ENCODE results near the gene ZMIZ1.

Gene ZMIZ1

DNA sequence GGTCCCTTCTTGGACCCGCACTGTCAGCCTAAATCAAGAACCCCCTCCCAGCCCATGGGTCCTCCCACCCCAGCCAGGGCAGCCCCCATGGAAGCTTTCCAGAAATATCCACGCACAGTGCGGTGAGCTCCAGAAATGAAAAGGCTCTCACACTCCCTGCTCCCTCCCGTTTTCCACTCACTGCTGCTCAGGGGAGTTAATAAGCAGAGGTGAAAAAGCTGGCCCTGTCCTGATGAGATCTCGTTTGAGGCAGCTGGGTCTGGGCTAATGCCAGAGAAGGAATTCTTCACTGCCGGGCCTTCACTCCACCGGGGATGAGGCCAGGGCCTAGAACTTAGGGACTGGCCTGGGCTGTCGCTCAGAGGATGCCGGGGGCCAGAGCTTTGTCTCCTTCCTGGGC is 102.2 kb downstream of the ZMIZ1 start:
- no peak for DNase-seq (ENCODE audit: low read depth in 2 of 2)

DNA sequence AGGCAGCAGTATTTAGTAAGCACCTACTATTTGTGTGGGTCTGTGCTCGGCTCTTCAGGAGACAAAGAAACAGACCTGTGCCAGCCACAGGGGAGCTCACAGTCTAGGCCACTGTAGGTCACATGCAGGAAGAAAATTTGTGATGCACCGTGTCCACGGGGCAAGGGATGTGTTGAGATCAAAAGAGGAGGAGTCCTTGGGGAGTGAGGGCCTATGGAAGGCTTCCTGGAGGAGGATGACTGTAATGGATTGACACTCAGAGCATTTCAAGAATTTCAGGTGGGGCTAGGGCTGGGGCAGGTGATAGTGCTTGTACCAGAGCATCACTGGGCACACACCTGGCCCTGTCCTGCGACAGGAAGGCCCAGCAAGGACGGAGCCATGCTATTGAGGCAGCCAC is 102.7 kb downstream of the ZMIZ1 start:
- DNase-seq (ENCODE audit: low read depth in 2 of 2), result no peak

DNA sequence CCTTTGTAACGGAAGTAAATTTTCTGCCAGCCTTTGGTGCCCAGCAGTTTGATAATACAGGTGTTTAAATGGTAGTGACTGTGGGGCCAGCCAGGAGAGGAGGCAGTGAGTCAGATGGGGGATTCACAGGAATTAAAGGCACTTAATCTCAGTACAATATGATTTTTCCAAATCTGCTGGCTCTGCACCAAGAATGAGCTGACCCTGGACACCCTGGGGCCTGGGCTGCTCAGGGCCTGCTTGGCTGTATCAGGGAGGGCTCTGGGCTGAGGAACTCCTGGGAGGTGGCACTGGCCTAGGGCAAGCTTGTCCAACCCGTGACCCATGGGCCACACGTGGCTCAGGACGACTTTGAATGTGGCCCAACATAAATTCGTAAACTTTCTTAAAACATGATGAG is 104.1 kb downstream of the ZMIZ1 start:
- DNase-seq (ENCODE audit: low read depth in 2 of 2), result no peak

DNA sequence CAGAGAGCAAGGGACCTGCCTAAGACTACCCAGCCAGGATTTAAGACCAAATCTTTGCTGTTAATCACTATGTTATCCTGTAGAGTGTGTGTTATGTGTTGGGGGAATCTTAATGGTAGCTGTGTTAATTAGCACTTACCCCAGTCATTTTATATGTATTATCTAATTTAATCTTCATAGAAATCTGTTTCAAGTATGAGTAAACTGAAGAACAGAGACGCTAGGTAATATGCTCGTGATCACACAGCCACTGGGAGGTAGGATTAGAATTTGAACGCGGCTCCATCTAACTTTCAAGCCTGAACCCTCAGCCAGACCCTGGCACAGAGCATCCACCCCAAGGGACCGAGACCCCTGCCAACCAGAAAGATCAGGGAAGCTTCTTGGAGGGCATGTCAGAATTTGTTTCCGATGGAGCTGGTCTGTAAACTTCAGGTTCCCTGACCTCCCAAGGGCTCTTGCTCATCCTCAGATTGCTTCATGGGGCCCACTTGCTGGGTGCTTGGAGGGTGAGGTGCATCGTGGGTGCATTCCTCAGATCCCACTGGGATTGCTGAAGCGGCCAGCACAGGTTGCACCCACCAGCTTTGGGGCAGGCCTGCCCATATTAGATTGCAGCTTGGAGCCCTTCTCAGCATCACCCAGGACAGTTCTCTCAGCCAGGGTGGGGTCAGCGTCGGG is 105.0 kb downstream of the ZMIZ1 start:
- DNase-seq (ENCODE audit: low read depth in 2 of 2), result no peak

DNA sequence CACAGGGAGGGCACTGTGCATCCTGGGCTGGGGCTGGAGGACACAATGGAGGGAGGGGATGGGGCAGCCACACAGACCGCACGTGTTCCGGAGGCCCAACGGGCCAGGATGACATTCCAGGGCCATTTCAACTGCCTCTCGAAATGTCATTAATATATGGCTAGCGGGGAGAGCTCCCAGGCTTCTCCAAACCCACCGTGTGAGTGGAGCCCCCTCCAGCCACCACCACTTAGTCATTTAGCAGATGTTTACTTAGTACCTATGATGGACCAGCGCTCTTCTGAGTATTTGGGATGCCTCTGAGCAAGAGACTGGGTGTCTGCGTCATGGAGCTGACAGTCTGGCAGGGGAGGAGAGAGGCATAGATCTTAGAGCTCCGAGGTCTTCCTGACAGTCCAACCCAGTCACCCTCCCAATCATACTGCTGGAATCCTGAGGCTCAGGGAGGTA is 107.3 kb downstream of the ZMIZ1 start:
- no peak for DNase-seq (ENCODE audit: low read depth in 2 of 2)

DNA sequence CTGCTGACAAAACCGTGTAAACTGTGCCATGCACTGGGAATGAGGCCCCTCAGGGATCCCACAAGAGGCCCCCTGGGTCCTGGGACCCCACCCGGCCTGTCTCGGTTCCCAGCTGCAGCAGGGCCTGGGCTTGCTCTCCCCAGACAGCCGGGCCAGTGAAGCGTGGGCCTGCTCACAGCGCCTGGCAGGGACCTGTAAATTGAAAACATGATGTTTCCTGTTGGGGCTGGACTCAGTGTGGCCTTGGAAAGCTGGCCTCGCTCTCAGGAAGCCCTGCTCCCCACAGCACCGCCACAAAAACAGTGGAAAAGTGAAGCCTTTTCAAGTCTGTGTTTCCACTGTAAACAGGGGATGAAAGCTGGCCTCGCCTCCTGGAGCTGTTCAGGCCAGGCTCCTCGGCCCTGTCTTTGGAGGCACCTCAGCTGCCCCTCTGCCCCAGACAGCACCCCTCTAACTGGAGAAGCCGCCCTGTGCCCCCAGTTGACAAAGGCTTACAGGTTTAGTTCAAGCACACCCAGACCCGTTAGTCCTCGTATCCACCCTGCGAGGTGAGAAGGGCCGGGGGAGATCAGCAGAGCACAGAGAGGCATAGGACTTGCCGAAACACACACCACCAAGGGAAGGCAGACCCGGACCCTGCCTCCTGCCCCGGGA is 108.3 kb downstream of the ZMIZ1 start:
- no peak for DNase-seq (ENCODE audit: low read depth in 2 of 2)

DNA sequence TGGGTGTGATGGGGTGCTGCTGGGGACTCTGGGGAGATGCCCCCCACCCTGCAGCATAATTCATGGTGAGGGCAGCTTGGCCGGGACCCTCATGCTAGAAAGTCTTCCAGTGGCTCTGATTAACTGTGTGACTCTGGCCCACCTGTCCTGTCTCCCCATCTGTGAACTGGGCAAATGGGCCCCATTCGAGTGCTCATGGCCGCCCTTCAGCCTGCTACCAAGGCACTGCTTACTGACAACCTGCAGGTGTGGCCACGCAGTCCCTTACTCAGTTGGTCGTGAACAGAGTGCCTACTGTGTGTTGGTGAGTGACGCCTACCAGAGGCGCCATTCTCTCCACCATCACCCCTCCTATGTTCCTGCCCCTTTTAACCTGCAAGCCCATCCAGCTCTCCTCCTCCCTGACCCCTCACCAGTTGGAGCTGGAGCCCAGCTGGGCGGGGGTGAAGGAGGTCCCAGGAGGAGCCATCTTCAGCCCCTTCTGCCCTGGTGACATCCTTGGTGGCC is 109.4 kb downstream of the ZMIZ1 start:
- no peak for DNase-seq (ENCODE audit: low read depth in 2 of 2)

DNA sequence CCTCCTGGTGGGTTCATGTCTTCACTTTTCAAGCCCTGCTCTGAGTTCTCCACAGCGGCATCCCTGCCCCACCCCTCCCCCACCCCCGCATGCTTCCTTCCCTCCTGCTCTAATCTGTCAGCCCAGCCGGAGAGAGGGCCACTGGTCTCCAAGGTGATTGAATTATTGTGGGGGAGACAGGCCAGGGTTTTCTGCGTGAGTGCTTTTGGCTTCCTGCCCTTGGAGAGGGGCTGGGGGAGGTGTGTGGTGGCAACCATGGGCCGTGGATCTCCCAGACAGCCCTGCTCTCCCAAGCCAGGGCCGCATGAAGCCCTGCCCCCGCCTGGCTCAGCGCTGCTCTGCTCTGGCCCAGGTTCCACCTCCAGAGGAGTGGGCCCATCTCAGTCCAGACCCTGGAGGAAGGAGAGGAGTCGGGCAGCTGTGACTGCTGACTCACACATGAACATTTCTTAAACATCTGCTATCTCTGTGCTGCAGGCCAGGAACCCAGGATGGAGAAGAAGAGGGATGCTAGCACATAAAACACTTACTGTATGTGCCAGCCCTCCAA is 109.9 kb downstream of the ZMIZ1 start:
- peak; percentile 75 to 78 for DNase-seq (ENCODE audit: low read depth in 2 of 2)

DNA sequence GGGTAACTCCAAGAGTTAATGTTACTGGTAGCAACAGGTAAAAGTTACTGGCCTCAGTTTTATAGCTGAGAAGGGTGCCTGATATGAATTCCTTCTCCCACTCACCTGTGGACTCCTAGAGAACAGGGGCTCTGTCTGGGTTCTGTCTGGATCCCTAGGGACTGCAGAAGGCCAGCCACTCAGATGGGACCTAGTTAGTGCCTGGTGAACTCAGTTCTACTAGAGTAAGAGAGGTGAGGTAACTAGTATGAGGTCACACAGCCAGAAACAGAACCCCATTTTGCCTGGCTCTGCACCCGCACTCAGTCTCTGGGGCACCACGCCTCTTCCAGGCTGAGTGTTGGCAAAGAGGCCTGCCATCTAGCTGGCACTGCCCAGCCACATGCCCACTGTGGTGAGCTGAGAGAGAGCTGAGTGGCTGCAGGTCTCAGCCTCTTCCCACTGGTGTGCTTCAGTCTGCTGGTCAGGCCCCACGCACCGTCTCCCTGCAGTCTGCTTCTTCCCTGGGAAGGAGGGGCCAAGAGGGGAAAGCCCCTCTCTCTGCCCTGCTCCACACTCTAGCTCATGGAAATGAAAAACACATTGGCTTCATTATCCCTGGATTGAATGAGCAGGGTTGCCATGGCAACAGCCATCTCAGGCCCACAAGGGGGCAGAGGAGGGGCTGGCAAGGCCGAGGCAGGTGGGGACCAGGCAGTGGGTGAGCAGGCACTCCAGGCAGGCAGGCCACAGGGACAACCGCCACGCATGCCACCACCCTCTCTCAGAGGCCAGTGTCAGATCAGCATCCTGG is 110.6 kb downstream of the ZMIZ1 start:
- DNase-seq (ENCODE audit: low read depth in 2 of 2), result peak; percentile 35

DNA sequence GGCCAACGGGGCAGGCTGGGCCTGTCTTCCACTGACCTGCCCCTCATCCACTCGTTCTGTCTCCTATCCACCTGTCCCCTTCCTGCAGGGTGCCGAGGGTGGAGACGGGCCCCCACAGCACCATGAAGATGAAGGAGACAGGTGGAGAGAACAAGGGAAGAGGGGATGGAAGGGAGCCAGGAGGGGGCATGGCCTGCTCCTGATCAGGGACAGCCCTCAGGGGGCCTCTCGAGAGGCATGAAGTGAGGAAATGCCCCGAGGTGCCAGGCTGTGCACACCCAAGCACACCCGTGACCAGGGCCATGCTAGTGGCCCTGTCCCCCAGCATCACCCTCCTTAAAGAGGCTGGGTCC is 111.2 kb downstream of the ZMIZ1 start:
- no peak for DNase-seq (ENCODE audit: low read depth in 2 of 2)

DNA sequence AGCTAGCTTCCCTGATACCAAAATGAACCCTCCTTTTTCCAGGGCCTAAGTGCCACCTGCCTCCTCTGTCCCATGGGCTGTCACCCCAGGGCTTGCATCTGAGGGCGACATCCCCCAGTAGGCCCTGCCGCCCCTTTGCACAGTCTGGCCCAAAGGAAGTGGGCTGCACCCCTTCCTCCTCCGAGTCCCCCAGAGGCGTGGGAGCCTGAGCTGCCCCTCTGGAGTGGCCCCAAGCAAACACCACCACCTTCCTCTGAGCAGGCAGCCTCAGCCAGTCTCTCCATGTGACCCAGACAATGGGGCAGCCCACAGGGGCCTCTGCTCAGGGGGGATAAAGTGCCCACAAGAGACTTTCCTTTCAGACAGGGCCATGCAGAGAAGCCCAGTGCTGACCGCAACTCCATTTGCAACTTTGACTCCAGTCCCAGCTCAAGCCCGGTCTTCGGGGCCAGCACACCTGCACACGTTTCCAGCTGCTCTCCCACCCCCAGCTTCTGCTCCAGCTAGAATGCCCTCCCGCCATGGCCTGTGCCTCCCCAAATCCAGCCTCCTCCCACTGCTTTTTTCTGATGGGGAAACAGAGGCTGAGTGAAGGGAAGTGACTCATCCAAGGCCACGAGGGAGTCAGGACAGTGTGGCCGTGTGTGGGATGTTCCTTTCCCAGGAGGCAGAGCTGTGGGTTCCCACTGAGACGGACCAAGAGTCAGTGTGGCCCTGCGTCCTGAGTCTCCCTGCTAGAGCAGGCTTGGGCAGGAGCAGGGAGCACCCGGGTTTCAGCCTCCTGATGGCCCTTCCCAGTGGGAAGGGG is 111.9 kb downstream of the ZMIZ1 start:
- no peak for DNase-seq (ENCODE audit: low read depth in 2 of 2)

DNA sequence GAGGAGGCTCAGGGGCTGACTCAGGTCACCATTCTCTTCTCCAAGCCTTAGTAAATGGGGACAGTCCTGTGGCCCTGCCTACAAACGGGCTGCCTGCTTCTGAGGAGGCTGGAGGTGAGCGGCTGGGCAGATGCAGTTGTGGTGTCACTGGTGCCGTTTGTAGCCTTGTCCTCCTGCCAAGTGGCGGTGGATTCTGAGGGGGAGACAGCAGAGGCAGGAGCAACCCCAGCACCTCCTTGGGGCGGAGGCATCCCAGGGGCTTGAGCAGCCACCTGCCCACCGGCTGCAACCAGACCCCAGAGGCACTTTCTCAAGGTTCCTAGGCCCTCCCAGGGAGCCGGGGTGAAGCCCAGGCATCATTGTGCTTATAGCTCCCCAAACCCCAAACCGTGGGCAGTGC is 112.5 kb downstream of the ZMIZ1 start:
- no peak for DNase-seq (ENCODE audit: low read depth in 2 of 2)

DNA sequence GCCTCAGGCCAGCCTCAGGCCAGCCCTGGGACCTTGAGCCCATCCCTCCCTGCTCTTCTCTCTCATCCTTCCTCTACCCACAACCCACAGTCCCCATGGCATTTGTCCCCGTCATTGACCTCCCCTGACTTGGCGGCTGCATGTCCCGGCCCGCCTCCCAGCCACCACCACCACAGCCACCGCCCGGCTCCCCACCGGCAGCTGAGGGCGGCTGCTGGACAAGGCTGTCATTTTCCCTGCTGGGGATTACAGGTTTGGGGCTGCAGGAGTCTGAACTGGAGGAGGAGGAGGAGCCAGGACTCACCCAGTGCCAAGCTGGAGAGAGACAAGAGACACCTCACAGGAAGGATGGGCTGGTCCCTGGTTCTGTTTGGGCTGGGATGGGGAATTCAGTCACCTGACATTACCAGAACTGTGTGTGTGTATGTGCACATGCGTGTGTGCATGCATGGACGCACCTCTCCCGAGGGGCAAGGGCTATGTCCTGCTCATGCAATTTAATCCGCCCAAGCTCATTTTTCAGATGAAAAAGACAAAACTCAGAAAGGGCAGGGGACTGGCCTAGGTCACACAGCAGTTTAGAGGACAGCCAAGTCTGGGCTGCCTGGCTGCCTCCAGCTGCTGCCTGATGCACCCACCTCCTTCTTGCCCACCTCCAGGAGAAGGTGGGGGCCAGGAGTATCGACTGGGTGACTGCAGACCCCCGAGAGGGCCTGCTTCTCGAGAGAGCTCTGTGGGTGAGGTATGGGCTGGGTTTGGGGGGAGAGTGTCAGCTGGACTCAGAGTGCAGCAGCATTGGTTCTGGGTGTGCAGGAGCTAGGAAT is 113.1 kb downstream of the ZMIZ1 start:
- DNase-seq (ENCODE audit: low read depth in 2 of 2), result no peak

DNA sequence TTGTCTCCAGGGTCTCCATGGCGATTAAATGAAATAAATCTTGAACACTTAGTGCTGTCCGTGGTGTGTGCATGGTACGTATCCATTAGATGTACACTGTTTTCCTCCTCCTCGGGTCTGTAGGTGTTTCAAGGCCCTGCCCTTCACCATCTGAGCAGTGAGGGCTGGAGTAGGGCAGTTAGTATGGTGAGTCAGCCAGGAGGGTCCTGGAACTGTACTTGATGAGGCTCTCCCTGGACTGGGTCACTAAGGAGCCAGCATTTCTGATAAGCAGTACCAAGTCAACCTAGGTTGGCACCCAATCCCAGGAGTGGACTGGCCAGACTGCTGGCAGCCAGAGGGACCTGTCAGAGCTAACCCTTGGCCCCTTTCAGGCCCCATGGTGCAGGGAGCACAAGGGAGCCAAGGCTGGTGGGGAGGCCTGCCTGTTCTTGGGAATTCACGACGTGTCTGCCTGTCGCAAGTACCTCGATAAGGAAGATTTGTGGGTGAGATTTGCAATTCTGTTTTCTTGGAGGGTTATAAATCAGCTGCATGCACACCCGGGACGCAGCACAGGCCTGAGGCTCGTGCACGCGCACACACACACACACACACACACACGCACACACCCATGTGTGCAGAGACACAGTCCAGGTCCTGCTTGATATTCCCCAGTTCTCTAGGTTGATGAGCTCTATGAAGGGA is 114.2 kb downstream of the ZMIZ1 start:
- DNase-seq (ENCODE audit: low read depth in 2 of 2), result no peak

DNA sequence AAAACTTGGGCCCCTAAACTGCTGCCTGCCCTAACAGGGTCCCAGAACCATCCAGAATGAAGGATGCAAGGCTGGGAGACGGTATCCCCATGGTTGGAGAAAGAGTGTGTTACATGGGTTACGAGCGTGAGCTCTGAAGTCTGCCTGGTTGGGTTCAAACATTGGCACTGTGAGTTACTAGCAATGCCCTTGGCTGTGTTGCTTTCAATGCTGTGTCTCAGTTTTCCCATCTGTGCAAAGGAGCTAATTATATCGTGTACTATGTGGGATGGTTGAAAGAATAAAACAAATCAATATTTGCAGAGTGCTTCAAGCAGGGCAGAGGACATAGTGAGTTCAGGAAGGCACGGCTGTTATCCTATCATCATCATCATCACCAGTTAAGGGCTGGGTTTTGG is 114.7 kb downstream of the ZMIZ1 start:
- no peak for DNase-seq (ENCODE audit: low read depth in 2 of 2)

DNA sequence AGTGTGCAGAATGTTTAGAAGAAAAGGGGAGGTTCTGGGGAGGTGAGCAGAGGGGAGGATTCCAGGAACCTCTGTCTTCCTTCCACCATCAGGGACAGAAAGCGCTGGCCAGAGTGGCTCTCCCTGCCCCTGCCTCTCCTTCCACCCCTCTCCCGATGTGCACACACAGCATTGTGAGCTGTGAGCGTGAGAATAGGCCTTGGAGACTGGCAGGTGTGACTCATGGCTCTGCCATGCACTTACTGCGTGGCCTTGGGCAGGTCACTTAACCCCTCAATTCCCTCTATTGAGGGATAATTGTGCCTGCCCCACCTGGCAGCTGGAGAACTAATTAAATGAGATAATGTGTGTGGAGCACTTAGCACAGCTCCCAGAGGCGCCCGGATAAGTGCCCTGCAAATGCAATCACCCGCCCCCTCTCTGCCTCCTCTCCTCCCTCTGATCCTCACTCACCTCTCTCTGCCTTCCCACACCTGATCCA is 115.4 kb downstream of the ZMIZ1 start:
- no peak for DNase-seq (ENCODE audit: low read depth in 2 of 2)

DNA sequence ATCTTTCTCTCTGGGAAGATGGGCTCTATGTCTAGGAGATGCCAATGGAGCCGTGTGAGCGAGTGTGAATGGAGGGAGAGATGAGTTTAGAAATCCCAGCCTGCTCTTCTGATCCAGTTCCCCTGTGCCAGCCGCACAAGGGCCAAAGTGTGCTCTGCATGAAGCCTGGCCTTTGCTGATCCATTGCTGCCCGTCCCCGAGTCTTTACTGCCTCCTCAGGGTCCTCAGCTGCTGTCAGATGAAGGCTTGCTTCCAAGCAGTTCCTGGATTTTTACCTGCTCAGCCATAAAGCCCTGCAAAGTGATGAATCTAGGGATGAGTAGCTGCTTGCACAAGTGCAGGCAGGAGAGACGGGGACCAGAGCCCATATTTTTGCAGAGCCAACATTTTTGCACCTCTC is 115.9 kb downstream of the ZMIZ1 start:
- no peak for DNase-seq (ENCODE audit: low read depth in 2 of 2)

DNA sequence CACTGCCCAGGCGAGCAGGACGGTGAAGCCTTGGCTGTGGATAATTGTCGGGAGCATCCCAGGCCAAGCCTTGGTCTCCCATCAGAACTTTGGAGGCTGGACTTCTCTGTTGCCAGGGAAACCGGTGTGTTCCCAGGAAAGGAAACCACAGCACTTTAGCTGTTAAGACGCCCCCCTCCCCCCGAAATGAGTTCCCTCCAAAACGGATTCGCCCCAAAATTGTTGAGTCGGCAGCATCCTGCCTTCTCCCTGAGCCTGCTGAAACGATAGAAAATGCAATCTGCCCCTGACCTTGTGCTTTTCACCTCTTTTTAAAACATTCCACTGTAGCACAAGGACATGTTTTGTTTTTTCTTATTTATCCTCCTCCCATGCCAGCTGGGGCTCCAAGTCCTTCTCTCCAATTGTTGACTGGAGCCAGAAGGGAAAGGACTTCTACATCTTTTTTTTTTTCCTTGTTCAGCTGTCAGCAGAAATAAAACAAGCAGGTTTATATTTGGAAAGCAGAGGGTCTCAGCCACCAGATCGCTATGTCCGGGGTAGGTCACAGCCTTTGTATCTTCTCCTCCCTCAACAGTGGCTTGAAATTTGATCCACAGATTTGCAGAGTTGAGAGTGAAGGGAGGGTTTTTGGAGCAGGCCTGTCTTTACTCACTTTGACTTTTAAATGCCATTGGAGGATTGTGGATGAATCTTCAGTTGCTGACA is 116.5 kb downstream of the ZMIZ1 start:
- DNase-seq (ENCODE audit: low read depth in 2 of 2), result no peak

DNA sequence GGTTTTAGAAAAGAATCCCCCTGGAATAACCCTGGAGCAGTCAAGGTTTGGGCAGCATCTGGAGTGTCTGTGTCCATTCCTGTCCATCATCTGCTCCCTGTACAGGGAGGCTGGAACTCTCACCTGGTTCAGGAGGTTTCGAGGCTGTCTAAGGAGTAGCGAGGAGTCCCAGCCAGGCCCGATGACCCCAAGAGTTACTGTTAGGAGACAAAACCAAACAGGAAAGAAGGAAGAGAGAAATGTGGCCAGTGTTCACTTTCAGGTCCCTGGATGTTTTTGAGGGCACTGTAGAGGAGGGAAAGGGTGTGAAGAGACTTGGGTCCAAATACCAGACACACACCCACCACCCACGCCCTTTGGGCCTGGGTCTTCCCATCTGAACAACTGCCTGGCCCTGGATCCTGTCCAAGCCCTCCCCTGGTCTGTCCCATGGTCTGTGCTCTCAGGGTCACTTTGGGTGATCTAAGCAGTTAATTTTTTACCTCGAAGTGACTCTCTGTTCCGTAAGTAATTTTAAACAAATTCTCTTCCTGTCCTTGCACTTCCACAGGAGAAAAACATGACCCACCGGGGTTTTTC is 117.1 kb downstream of the ZMIZ1 start:
- DNase-seq (ENCODE audit: low read depth in 2 of 2), result no peak

All from fibroblast of skin of left biceps (primary cell).